Stomach (tissue), 9 donors: Measurements from ENCODE around the gene RNASEH2A. TPM values are rescaled to one million over a fixed set of nuclear protein-coding genes. Genes with fewer than 3 reads are reported as not detected.

Experiments used
- DNase-seq, 2 donors: peaks; one replicate each; pipeline versions ENCODE4 v3.0.0 to v3.0.0-alpha.2; 2013 to 2019
- H3K27ac ChIP-seq, 5 donors: fragments of 200-600 bp in 4 of 5; sonication (generic) in 4 of 5; one replicate each; pipeline ENCODE4 v1.5.1; 2013 to 2019; ENCODE audit warnings: mild to moderate bottlenecking in 1 of 5, moderate library complexity in 1 of 5
- H3K27me3 ChIP-seq, 3 donors: fragments of 200-600 bp; sonication (generic); one replicate each; pipeline ENCODE4 v1.5.1; 2017 to 2019; ENCODE audit warnings: mixed run types in 1 of 3
- H3K36me3 ChIP-seq, 4 donors: fragments of 200-600 bp; sonication (generic); 1 replicate in 3 of 4; 2 replicates in 1 of 4; pipeline ENCODE4 v1.5.1; 2016 to 2019
- H3K4me1 ChIP-seq, 4 donors: fragments of 200-600 bp; sonication (generic); one replicate each; pipeline ENCODE4 v1.5.1; 2016 to 2019
- H3K4me3 ChIP-seq, 4 donors: fragments of 200-600 bp; sonication (generic) in 3 of 4; one replicate each; pipeline ENCODE4 v1.5.1; 2016 to 2019; ENCODE audit warnings: mild to moderate bottlenecking in 1 of 4
- H3K9me3 ChIP-seq, 4 donors: fragments of 200-600 bp; sonication (generic); one replicate each; pipeline ENCODE4 v1.5.1; 2016 to 2019
- CTCF ChIP-seq, 7 experiments: fragments of 450-650 bp in 4 of 7; fragments of 200-600 bp in 3 of 7; sonication (generic) in 3 of 7; IDR thresholded peaks; one replicate each; pipeline ENCODE4 v1.5.1; 2016 to 2019; ENCODE audit warnings: antibody characterized with exemption in 7 of 7, control low read depth in 2 of 7, mild to moderate bottlenecking in 1 of 7
- EP300 ChIP-seq: sonication (generic); formaldehyde crosslinking; IDR thresholded peaks from one replicate; pipeline ENCODE4 v1.6.1; 2017; ENCODE audit warnings: antibody characterized with exemption
- POLR2A ChIP-seq, 4 donors: fragments of 450-650 bp; IDR thresholded peaks; one replicate each; pipeline ENCODE4 v1.6.1; 2016; ENCODE audit warnings: antibody characterized with exemption in 4 of 4, control low read depth in 2 of 4, mild to moderate bottlenecking in 1 of 4, moderate library complexity in 1 of 4
- POLR2AphosphoS5 ChIP-seq, 3 donors: sonication (generic); formaldehyde crosslinking; IDR thresholded peaks; one replicate each; pipeline ENCODE4 v1.6.1; 2016; ENCODE audit warnings: antibody characterized with exemption in 3 of 3
- WGBS, 5 donors: extraction: QIAGEN DNeasy Blood & Tissue Kit in 3 of 5; methylation state at CpG; one replicate each; pipeline versions ENCODE4 v1.1.5 to v1.1.7; 2013 to 2018; 5-methylcytosine and 5-hydroxymethylcytosine counted together
- intact Hi-C: fragments of 100-400 bp; cut with DNase I; formaldehyde crosslinking; loops from one replicate; pipeline ENCODE4 v1.15.1; 2023; ENCODE audit warnings: low total_unique reads
- polyA plus RNA-seq, 3 donors: library from polyadenylated mRNA; stranded (reverse); fragments of 200-250 nt; gene quantifications; one replicate each; pipeline ENCODE4 v1.2.3, GENCODE V29; 2013
- total RNA-seq, 5 donors: library from RNA; depleted of rRNA; stranded (reverse); fragments of >200 nt; gene quantifications; one replicate each; pipeline versions ENCODE4 v1.1.0 to v1.2.3, GENCODE V29; 2014 to 2016
- donor health status: healthy with polysubstance abuse.
- donor health status: Bipolar disorder and iron deficiency.
- donor health status: healthy.

The RNASEH2A gene
- total and polyA plus RNA-seq, 8 donors: 0.45 to 36.2 (median 6.3) TPM

- intact Hi-C loops: no loop called here
- H3K9me3 ChIP-seq: no peaks in the 10 kb centered on the region
- peaks cover 31 to 69% (median 60%) of the 10 kb centered on the region in 4 donors for H3K4me1 ChIP-seq
- H3K27me3 ChIP-seq: peaks cover 40 to 100% (median 99%) of the 10 kb centered on the region in 3 donors
- no peak overlapping the region for H3K4me3 ChIP-seq
- no peak for TF ChIP-seq EP300
- no peak for TF ChIP-seq POLR2AphosphoS5 (IDR thresholded peaks at IDR 0.05)
- no peak for TF ChIP-seq CTCF (IDR thresholded peaks at IDR 0.05)
- no peak for TF ChIP-seq POLR2A (IDR thresholded peaks at IDR 0.05)
- H3K36me3 ChIP-seq: no peaks in the 10 kb centered on the region
- DNase-seq: no peak
- 65 to 75% (median 72%) methylated on average over 4 of the region's 4 CpGs for WGBS, 5 donors
- no peak overlapping the region for H3K27ac ChIP-seq
Measured at GRCh38 chr19:12837225-12837624, 30.8 kb downstream of the RNASEH2A start.

- Histone ChIP-seq H3K27me3 (peaks cover 34 to 100% (median 95%) of the 10 kb centered on the region in 3 donors), H3K4me3 (peak within 1 kb of the TSS; percentile 33 to 49 (median 37)), H3K36me3 (no peaks in the 10 kb centered on the region), H3K4me1 (peaks cover 30 to 58% (median 49%) of the 10 kb centered on the region in 4 donors), H3K9me3 (no peaks in the 10 kb centered on the region), H3K27ac (no peak within 1 kb of the TSS)
- DNase-seq: peak; percentile 50 to 83
- TF ChIP-seq CTCF (IDR thresholded peaks at IDR 0.05): peak in 1 of 7 experiments; percentile 68
- no peak for TF ChIP-seq POLR2AphosphoS5 (IDR thresholded peaks at IDR 0.05)
- 0 to 4% (median 1%) methylated on average over 20 to 68 of the region's 69 CpGs for WGBS, 5 donors
- intact Hi-C loops: no loop called here
Measured at GRCh38 chr19:12838182-12838885, 31.9 kb downstream of the RNASEH2A start, which contains the start of gene MAST1. Gene MAST1 (plus strand): TSS chr19:12838515. CDS start chr19:12838573, 58 bp downstream.

GRCh38 chr19:12838886-12839756 is 32.7 kb downstream of the RNASEH2A start:
- Histone ChIP-seq H3K27me3 (peaks cover 28 to 100% (median 91%) of the 10 kb centered on the region in 3 donors), H3K27ac (no peak overlapping the region), H3K4me3 (peak overlapping the region; percentile 33 to 49 (median 37)), H3K36me3 (no peaks in the 10 kb centered on the region), H3K4me1 (peaks cover 22 to 50% (median 41%) of the 10 kb centered on the region in 4 donors), H3K9me3 (no peaks in the 10 kb centered on the region)
- WGBS, 5 donors: 17 to 24% (median 20%) methylated on average over 13 to 21 of the region's 21 CpGs
- intact Hi-C loops: no loop called here
- DNase-seq: peak in 1 of 2 donors; percentile 41
- TF ChIP-seq POLR2AphosphoS5 (IDR thresholded peaks at IDR 0.05): no peak
- TF ChIP-seq POLR2A (IDR thresholded peaks at IDR 0.05): no peak

- WGBS, 5 donors: 11 to 24% (median 22%) methylated on average over 31 to 43 of the region's 43 CpGs
Measured at GRCh38 chr19:12840091-12841079, 34.0 kb downstream of the RNASEH2A start.

More at GRCh38 chr19:12840091-12841079, 34.0 kb downstream of the RNASEH2A start:
- peak overlapping the region; percentile 4 to 31 (median 26) for H3K4me3 ChIP-seq
- peaks cover 24 to 100% (median 79%) of the 10 kb centered on the region in 3 donors for H3K27me3 ChIP-seq
- H3K4me1 ChIP-seq: peaks cover 20 to 38% (median 32%) of the 10 kb centered on the region in 4 donors
- H3K36me3 ChIP-seq: no peaks in the 10 kb centered on the region
- peak; percentile 71 to 84 for DNase-seq
- H3K9me3 ChIP-seq: no peaks in the 10 kb centered on the region
- TF ChIP-seq POLR2AphosphoS5 (IDR thresholded peaks at IDR 0.05) (no peak), POLR2A (IDR thresholded peaks at IDR 0.05) (no peak), EP300 (no peak), CTCF (IDR thresholded peaks at IDR 0.05) (no peak)
- H3K27ac ChIP-seq: no peak overlapping the region
- intact Hi-C loops: no loop called here
